ENCODE measurements around the gene RMRP. TPM values are rescaled to one million over a fixed set of nuclear protein-coding genes. Genes with fewer than 3 reads are reported as not detected.

Gene RMRP
- total RNA-seq, 1 donor from 2014 or later, result 35,708 TPM

DNA sequence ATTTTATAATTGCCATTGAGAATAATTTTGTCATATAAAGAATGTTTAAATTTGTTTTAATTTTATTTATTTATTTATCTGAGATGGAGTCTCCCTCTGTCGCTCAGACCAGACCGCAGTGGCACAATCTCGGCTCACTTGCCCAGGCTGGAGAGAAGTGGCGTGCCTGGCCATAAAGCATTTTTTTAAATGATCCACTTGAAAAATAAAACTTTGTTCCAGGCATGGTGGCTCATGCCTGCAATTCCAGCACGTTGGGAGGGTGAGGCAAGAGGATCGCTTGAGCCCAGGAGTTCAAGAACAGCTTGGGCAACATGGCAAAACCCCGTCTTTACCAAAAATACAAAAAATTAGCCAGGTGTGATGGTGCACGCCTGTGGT is 5.0 kb downstream of the RMRP start:
- Mint-ChIP-seq H3K9me3 (ENCODE audit: unreplicated experiment) (peaks cover 19% of the 10 kb centered on the region), H3K4me1 (ENCODE audit: low read depth, unreplicated experiment) (peaks cover 20% of the 10 kb centered on the region), H3K4me3 (ENCODE audit: unreplicated experiment) (no peak overlapping the region), H3K27ac (ENCODE audit: unreplicated experiment) (no peak overlapping the region), H3K27me3 (ENCODE audit: unreplicated experiment) (peaks cover 26% of the 10 kb centered on the region), H3K36me3 (ENCODE audit: unreplicated experiment) (no peaks in the 10 kb centered on the region)
- TF ChIP-seq, protein P1, sequence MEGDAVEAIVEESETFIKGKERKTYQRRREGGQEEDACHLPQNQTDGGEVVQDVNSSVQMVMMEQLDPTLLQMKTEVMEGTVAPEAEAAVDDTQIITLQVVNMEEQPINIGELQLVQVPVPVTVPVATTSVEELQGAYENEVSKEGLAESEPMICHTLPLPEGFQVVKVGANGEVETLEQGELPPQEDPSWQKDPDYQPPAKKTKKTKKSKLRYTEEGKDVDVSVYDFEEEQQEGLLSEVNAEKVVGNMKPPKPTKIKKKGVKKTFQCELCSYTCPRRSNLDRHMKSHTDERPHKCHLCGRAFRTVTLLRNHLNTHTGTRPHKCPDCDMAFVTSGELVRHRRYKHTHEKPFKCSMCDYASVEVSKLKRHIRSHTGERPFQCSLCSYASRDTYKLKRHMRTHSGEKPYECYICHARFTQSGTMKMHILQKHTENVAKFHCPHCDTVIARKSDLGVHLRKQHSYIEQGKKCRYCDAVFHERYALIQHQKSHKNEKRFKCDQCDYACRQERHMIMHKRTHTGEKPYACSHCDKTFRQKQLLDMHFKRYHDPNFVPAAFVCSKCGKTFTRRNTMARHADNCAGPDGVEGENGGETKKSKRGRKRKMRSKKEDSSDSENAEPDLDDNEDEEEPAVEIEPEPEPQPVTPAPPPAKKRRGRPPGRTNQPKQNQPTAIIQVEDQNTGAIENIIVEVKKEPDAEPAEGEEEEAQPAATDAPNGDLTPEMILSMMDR (IDR thresholded peaks at IDR 0.05; ENCODE audit: partially characterized antibody, unreplicated experiment), result no peak
- no peak for DNase-seq

DNA sequence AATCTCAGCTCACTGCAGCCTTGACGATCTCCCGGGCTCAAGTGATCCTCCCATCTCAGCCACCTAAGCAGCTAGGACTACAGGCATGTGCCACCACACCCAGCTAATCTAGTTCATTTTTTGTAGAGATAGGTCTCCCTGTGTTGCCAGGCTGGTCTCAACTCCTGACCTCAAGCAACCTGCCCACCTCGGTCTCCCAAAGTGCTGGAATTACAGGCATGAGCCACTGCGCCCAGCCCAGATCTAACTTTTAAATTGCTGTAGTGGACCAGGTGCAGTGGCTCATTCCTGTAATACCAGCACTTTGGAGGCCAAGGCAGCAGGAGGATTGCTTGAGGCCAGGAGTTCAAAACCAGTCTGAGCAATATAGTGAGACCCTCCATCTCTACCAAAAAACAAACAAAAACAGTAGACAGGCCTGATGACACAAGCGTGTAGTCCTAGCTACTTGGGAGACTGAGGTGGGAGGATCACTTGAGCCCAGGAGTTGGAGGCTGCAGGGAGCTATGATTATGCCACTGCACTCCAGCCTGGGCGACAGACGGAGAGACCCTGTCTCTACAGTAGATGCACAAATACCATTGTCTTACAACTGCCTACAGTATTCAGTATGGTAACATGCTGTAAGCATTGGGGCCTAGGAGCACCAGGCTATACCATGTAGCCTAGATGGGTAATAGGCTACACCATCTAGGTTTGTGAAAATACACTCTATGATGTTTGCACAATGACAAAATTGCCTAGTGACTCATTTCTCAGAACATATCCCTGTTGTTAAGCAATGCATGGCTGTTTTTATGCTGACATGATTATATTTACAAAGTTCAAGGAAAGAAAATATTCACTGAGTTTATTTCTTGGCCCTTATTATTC is 5.6 kb downstream of the RMRP start:
- peaks cover 19% of the 10 kb centered on the region for H3K9me3 Mint-ChIP-seq (ENCODE audit: unreplicated experiment)
- H3K27ac Mint-ChIP-seq (ENCODE audit: unreplicated experiment), result no peak overlapping the region
- H3K4me3 Mint-ChIP-seq (ENCODE audit: unreplicated experiment), result no peak overlapping the region
- peaks cover 25% of the 10 kb centered on the region for H3K4me1 Mint-ChIP-seq (ENCODE audit: low read depth, unreplicated experiment)
- DNase-seq, result no peak
- TF ChIP-seq, protein P1 (IDR thresholded peaks at IDR 0.05; ENCODE audit: partially characterized antibody, unreplicated experiment), result no peak
- peaks cover 5% of the 10 kb centered on the region for H3K36me3 Mint-ChIP-seq (ENCODE audit: unreplicated experiment)
- peaks cover 25% of the 10 kb centered on the region for H3K27me3 Mint-ChIP-seq (ENCODE audit: unreplicated experiment)

DNA sequence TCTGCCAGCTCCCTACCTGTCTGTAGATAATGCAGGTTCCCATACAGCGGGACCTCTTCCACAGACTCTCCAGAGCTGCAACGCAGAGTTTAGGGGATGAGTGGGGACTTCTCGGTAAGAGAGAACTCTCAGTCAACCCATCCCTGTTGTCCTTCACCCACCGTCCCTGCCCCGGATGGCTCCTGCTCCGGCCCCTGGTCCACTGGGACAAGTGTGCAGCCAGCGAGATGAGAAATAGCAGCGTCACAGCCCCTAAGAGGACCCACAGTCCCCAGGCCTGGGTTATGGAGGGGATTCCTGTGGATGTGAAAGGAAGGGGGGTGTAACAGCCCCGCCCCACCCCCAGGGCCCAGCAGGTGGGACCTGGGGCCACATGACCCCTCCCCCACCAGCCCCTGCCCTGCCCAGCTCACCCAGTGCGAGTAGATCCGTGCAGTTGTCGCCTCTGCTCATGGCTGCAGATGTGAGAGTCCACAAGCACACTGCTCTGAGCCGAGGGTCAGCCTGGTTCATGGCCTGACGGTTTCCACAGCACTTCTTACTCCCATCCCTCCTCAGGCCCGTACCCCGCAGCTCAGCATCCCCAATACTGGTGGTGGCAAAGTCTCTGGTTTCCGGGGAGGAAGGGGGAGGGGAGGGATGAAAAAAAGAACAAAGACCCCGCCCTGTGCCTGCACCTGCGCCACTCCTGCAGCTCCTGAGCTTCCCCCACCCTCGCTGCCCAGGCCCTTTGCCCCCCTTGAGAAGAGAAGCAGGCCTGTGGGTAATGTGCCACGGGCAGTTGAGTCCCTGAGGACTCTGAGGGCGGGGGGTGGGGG is 7.3 kb downstream of the RMRP start, which contains the start of gene SIT1:
Gene SIT1 (minus strand): TSS at position 591 of the 818 bp plus-strand sequence. CDS start 78 bp downstream, at position 513.
- Mint-ChIP-seq H3K4me1 (ENCODE audit: low read depth, unreplicated experiment) (peaks cover 27% of the 10 kb centered on the region), H3K27ac (ENCODE audit: unreplicated experiment) (peak within 1 kb of the TSS; percentile 33), H3K27me3 (ENCODE audit: unreplicated experiment) (peaks cover 26% of the 10 kb centered on the region), H3K36me3 (ENCODE audit: unreplicated experiment) (peaks cover 5% of the 10 kb centered on the region), H3K9me3 (ENCODE audit: unreplicated experiment) (peaks cover 17% of the 10 kb centered on the region), H3K4me3 (ENCODE audit: unreplicated experiment) (peak within 1 kb of the TSS; percentile 67)
- DNase-seq, result no peak
- TF ChIP-seq, protein P1 (IDR thresholded peaks at IDR 0.05; ENCODE audit: partially characterized antibody, unreplicated experiment), result no peak

DNA sequence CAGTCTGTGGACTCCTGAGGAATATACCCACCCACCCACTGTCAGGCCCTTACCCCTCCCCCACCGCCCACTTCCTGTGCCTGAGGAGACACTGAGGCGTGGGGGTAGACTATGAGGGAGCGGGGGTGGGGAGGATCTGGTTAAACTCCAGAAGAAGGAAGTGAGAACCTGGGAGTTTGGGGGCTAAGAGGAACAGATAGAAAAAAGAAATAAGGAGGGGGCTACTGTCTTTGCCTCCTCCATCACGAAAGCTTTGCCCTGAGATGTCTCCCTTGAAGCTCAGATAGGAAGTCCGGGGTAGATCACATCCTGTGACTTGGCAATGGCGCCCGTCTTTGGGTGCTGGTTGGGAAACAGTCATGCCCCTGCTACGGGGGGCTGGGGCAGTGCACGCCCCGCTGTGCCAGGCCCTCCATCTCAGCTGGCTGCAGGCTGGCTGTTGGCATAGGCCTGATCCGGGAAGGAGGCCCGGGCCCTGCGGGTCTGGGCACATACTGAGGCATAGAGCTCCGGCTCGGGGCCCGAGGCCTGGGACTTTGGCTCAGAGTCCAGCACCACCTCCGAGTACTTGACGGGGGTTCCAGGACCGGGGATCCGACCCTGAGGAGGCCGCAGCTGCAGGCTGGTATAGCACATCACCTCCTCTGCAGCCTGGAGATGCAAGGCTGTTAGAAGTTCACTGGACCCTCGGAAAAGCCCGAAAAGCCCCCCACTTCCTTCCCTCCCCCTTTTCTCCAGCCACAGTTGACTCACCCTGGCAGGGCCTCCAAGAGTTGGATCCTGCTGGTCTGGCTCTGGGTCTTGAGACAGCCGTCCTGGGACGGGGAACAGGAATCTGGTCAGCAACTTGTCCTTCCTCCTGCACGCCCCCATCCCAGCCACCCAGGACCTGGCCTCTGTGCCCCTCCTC is 8.1 kb downstream of the RMRP start:
- peaks cover 17% of the 10 kb centered on the region for H3K9me3 Mint-ChIP-seq (ENCODE audit: unreplicated experiment)
- TF ChIP-seq, protein P1 (IDR thresholded peaks at IDR 0.05; ENCODE audit: partially characterized antibody, unreplicated experiment), result no peak
- no peak overlapping the region for H3K27ac Mint-ChIP-seq (ENCODE audit: unreplicated experiment)
- H3K4me3 Mint-ChIP-seq (ENCODE audit: unreplicated experiment), result no peak overlapping the region
- H3K27me3 Mint-ChIP-seq (ENCODE audit: unreplicated experiment), result peaks cover 26% of the 10 kb centered on the region
- H3K36me3 Mint-ChIP-seq (ENCODE audit: unreplicated experiment), result peaks cover 5% of the 10 kb centered on the region
- no peak for DNase-seq
- H3K4me1 Mint-ChIP-seq (ENCODE audit: low read depth, unreplicated experiment), result peaks cover 27% of the 10 kb centered on the region

Data from glutamatergic neuron (in vitro differentiated cells).